ENCODE measurements around the gene GGCT. TPM values are rescaled to one million over a fixed set of nuclear protein-coding genes. Genes with fewer than 3 reads are reported as not detected.

Gene GGCT
- total and polyA plus RNA-seq, 8 donors = 2.9 to 56.5 (median 25.7) TPM; not detected in 1

GRCh38 chr7:30525429-30525828 is 20.8 kb upstream of the GGCT start:
- Histone ChIP-seq H3K4me1 (peaks cover 0 to 22% (median 11%) of the 10 kb centered on the region in 4 donors), H3K27ac (no peak overlapping the region), H3K36me3 (no peaks in the 10 kb centered on the region), H3K9me3 (no peaks in the 10 kb centered on the region), H3K4me3 (no peak overlapping the region), H3K27me3 (no peaks in the 10 kb centered on the region)
- intact Hi-C loops (cut with DNase I; ENCODE audit: low total_unique reads) = no loop called here
- WGBS, 5 donors = 79 to 98% (median 91%) methylated on average over 5 of the region's 5 CpGs
- no peak for TF ChIP-seq POLR2AphosphoS5 (IDR thresholded peaks at IDR 0.05)
- TF ChIP-seq CTCF (IDR thresholded peaks at IDR 0.05) = no peak
- TF ChIP-seq POLR2A (IDR thresholded peaks at IDR 0.05) = no peak
- TF ChIP-seq EP300 (IDR thresholded peaks at IDR 0.05) = no peak
- no peak for DNase-seq

GRCh38 chr7:30524545-30524944 is 19.9 kb upstream of the GGCT start:
- WGBS, 5 donors = 20 to 51% (median 30%) methylated on average over 2 of the region's 2 CpGs
- Histone ChIP-seq H3K4me3 (no peak overlapping the region), H3K27ac (peak overlapping the region in 1 of 5 donors; percentile 38), H3K27me3 (no peaks in the 10 kb centered on the region), H3K4me1 (peaks cover 0 to 25% (median 12%) of the 10 kb centered on the region in 4 donors), H3K9me3 (no peaks in the 10 kb centered on the region), H3K36me3 (no peaks in the 10 kb centered on the region)
- peak in 1 of 2 donors; percentile 44 for DNase-seq
- intact Hi-C loops (cut with DNase I; ENCODE audit: low total_unique reads) = no loop called here
- TF ChIP-seq CTCF (IDR thresholded peaks at IDR 0.05) = no peak

- no peak overlapping the region for H3K27ac ChIP-seq
- H3K9me3 ChIP-seq = no peaks in the 10 kb centered on the region
- intact Hi-C loops (cut with DNase I; ENCODE audit: low total_unique reads) = no loop called here
- H3K4me1 ChIP-seq = peaks cover 0 to 25% (median 12%) of the 10 kb centered on the region in 4 donors
- no peaks in the 10 kb centered on the region for H3K27me3 ChIP-seq
- DNase-seq = no peak
- WGBS, 5 donors = 88 to 97% (median 95%) methylated on average over 2 of the region's 2 CpGs
- no peak overlapping the region for H3K4me3 ChIP-seq
- no peaks in the 10 kb centered on the region for H3K36me3 ChIP-seq
- TF ChIP-seq CTCF (IDR thresholded peaks at IDR 0.05) (no peak), POLR2A (IDR thresholded peaks at IDR 0.05) (no peak), POLR2AphosphoS5 (IDR thresholded peaks at IDR 0.05) (no peak), EP300 (IDR thresholded peaks at IDR 0.05) (no peak)
These were observed 18.8 kb upstream of the GGCT start for GRCh38 chr7:30523466-30523865.

GRCh38 chr7:30522159-30522558 is 17.5 kb upstream of the GGCT start:
- H3K9me3 ChIP-seq = no peaks in the 10 kb centered on the region
- no peaks in the 10 kb centered on the region for H3K36me3 ChIP-seq
- peaks cover 0 to 25% (median 12%) of the 10 kb centered on the region in 4 donors for H3K4me1 ChIP-seq
- intact Hi-C loops (cut with DNase I; ENCODE audit: low total_unique reads) = no loop called here
- 69 to 83% (median 74%) methylated on average over 3 of the region's 3 CpGs for WGBS, 5 donors
- no peak for TF ChIP-seq POLR2A (IDR thresholded peaks at IDR 0.05)
- no peak for TF ChIP-seq EP300 (IDR thresholded peaks at IDR 0.05)
- no peak for TF ChIP-seq POLR2AphosphoS5 (IDR thresholded peaks at IDR 0.05)
- no peak for TF ChIP-seq CTCF (IDR thresholded peaks at IDR 0.05)
- H3K27ac ChIP-seq = no peak overlapping the region
- H3K4me3 ChIP-seq = no peak overlapping the region
- no peak for DNase-seq
- no peaks in the 10 kb centered on the region for H3K27me3 ChIP-seq

Data from stomach (tissue), 9 donors.